Lower leg skin (tissue), 3 donors: ENCODE data around the gene SCRN3.

Experiments used
- POLR2A ChIP-seq, 2 donors: fragments of 450-650 bp; IDR thresholded peaks; one replicate each; pipeline ENCODE4 v1.6.1; 2016 to 2017; ENCODE audit warnings: antibody characterized with exemption in 2 of 2, mild to moderate bottlenecking in 1 of 2, moderate library complexity in 1 of 2
- TF ChIP-seq, protein P1 (sequence below), 3 donors: fragments of 450-650 bp; IDR thresholded peaks; one replicate each; pipeline ENCODE4 v1.5.1; 2016; ENCODE audit warnings: antibody characterized with exemption in 3 of 3, mild to moderate bottlenecking in 3 of 3, moderate library complexity in 2 of 3

DNA sequence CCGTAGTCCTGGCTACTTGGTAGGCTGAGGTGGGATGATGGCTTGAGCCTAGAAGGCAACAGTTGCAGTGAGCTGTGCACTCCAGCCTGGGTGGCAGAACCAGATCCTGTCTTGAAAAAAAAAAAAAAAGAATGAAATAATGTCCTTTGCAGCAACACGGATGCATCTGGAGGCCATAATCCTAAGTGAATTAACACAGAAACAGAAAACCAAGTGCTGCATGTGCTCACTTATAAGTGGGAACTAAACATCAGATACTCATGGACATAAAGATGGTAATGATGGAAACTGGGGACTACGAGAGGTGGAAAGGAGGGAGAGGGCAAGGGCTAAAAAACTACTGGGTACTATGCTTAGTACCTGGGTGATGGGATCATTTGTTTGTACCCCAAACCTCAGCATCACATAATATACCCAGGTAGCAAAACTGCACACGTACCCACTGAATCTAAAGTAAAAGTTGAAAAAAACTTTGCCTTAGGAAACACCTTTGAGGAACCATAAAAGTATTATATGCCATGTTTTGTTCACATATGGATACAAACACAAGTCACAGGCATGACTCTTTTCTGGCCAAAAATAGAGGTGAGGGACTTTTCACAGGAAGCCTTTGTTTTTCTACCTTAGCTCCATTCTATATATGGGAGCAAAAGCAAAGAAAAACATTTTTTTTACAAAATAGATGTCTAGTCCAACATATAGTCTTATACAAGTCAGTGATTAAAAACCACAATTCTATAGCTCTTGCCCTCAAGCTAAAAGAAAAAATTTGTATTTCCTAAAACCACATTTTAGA, 54.7 kb downstream of the SCRN3 start:
- no peak for TF ChIP-seq POLR2A (IDR thresholded peaks at IDR 0.05)
- TF ChIP-seq, protein P1, sequence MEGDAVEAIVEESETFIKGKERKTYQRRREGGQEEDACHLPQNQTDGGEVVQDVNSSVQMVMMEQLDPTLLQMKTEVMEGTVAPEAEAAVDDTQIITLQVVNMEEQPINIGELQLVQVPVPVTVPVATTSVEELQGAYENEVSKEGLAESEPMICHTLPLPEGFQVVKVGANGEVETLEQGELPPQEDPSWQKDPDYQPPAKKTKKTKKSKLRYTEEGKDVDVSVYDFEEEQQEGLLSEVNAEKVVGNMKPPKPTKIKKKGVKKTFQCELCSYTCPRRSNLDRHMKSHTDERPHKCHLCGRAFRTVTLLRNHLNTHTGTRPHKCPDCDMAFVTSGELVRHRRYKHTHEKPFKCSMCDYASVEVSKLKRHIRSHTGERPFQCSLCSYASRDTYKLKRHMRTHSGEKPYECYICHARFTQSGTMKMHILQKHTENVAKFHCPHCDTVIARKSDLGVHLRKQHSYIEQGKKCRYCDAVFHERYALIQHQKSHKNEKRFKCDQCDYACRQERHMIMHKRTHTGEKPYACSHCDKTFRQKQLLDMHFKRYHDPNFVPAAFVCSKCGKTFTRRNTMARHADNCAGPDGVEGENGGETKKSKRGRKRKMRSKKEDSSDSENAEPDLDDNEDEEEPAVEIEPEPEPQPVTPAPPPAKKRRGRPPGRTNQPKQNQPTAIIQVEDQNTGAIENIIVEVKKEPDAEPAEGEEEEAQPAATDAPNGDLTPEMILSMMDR (IDR thresholded peaks at IDR 0.05) = no peak
